HEK293 (cell line): ENCODE measurements around the gene HOXA10.
A peak's percentile ranks its signal among the peaks of the same experiment; 100 is the strongest.

Experiments
- CTCF ChIA-PET: fragments of 350-600 bp; formaldehyde crosslinking; extraction: SDS; loops from one replicate; lab custom pipeline; 2021; ENCODE audit warnings: antibody characterized with exemption; lab: Yijun Ruan, JAX
- POLR2A ChIA-PET: fragments of 300-600 bp; formaldehyde crosslinking; extraction: SDS; loops from one replicate; lab custom pipeline; 2020; ENCODE audit warnings: antibody characterized with exemption, inconsistent platforms; lab: Yijun Ruan, JAX
- H3K27ac ChIP-seq: fragments of 200-500 bp; sonication (Bioruptor generic); 2 replicates; pipeline ENCODE4 v1.5.1; 2014; ENCODE audit warnings: low read depth, low read length, control low read depth, inconsistent platforms; ENCODE audit errors: extremely low read depth
- H3K36me3 ChIP-seq, 2 experiments: fragments of 200-500 bp in 1 of 2; sonication (Bioruptor generic) in 1 of 2; 1 replicate in 1 of 2; 2 replicates in 1 of 2; pipeline ENCODE4 v1.5.1; 2014 to 2017; ENCODE audit warnings: inconsistent platforms in 2 of 2, low read length in 2 of 2; ENCODE audit not compliant: control insufficient read depth in 2 of 2, insufficient read depth in 1 of 2
- H3K4me1 ChIP-seq: fragments of 200-500 bp; sonication (Bioruptor generic); 2 replicates; pipeline ENCODE4 v1.5.1; 2014; ENCODE audit warnings: mild to moderate bottlenecking, low read length, inconsistent platforms; ENCODE audit not compliant: control insufficient read depth, insufficient read depth
- H3K4me3 ChIP-seq: 2 replicates; pipeline ENCODE4 v1.5.1; 2011; ENCODE audit warnings: low read depth, mild to moderate bottlenecking, control low read depth, low read length, moderate library complexity
- H3K9me3 ChIP-seq: fragments of 200-500 bp; sonication (Bioruptor generic); 2 replicates; pipeline ENCODE4 v1.5.1; 2014; ENCODE audit warnings: low read depth, low read length, inconsistent platforms; ENCODE audit not compliant: control insufficient read depth, insufficient read depth
- GLIS1 ChIP-seq: fragments of 450-650 bp; formaldehyde crosslinking; IDR thresholded peaks from 2 replicates; pipeline ENCODE4 v1.5.1; 2016; ENCODE audit warnings: missing biosample characterization, missing genetic modification characterization
- IKZF3 ChIP-seq: fragments of 450-650 bp; IDR thresholded peaks from 2 replicates; pipeline ENCODE4 v1.5.0; 2018; ENCODE audit warnings: missing biosample characterization, mild to moderate bottlenecking, missing genetic modification characterization, moderate library complexity
- PRDM1 ChIP-seq: fragments of 450-650 bp; formaldehyde crosslinking; IDR thresholded peaks from 2 replicates; pipeline ENCODE4; 2016; ENCODE audit warnings: missing biosample characterization, missing genetic modification characterization
- SALL2 ChIP-seq: fragments of 450-650 bp; formaldehyde crosslinking; IDR thresholded peaks from 2 replicates; pipeline ENCODE4 v1.5.0; 2017; ENCODE audit warnings: missing biosample characterization, mild to moderate bottlenecking, missing genetic modification characterization, borderline replicate concordance
- SETDB1 ChIP-seq: IDR thresholded peaks from one replicate; pipeline ENCODE4 v1.6.1; 2017; ENCODE audit warnings: mild to moderate bottlenecking, low read length, moderate library complexity, mixed read lengths; ENCODE audit not compliant: insufficient read length
- ZNF24 ChIP-seq: fragments of 450-650 bp; formaldehyde crosslinking; IDR thresholded peaks from 2 replicates; pipeline ENCODE4 v1.5.1; 2016; ENCODE audit warnings: missing biosample characterization, missing genetic modification characterization
- ZNF292 ChIP-seq: fragments of 450-650 bp; formaldehyde crosslinking; IDR thresholded peaks from 2 replicates; pipeline ENCODE4 v1.5.1; 2016; ENCODE audit warnings: low read depth, missing biosample characterization, missing genetic modification characterization, borderline replicate concordance
- ZNF341 ChIP-seq: fragments of 450-650 bp; formaldehyde crosslinking; IDR thresholded peaks from 2 replicates; pipeline ENCODE4; 2016; ENCODE audit warnings: low read depth, missing biosample characterization, missing genetic modification characterization
- ZNF366 ChIP-seq: fragments of 450-650 bp; formaldehyde crosslinking; conservative IDR thresholded peaks from 2 replicates; pipeline ENCODE4 v1.5.1; 2016; ENCODE audit warnings: missing biosample characterization, missing genetic modification characterization
- ZNF473 ChIP-seq: fragments of 450-650 bp; formaldehyde crosslinking; IDR thresholded peaks from 2 replicates; pipeline ENCODE4 v1.5.1; 2017; ENCODE audit warnings: missing biosample characterization, missing genetic modification characterization
- ZNF513 ChIP-seq: fragments of 450-650 bp; IDR thresholded peaks from 2 replicates; pipeline ENCODE4 v1.5.1; 2018; ENCODE audit warnings: missing biosample characterization, missing genetic modification characterization
- ZNF558 ChIP-seq: fragments of 450-650 bp; formaldehyde crosslinking; IDR thresholded peaks from 2 replicates; pipeline ENCODE4 v1.5.1; 2016; ENCODE audit warnings: missing biosample characterization, missing genetic modification characterization
- ZNF596 ChIP-seq: fragments of 450-650 bp; IDR thresholded peaks from 2 replicates; pipeline ENCODE4 v1.5.0; 2018; ENCODE audit warnings: missing biosample characterization, mild to moderate bottlenecking, missing genetic modification characterization, moderate library complexity
- ZNF621 ChIP-seq: fragments of 450-650 bp; formaldehyde crosslinking; IDR thresholded peaks from 2 replicates; pipeline ENCODE4 v1.5.1; 2017; ENCODE audit warnings: missing biosample characterization, missing genetic modification characterization
- ZNF624 ChIP-seq: fragments of 450-650 bp; formaldehyde crosslinking; IDR thresholded peaks from 2 replicates; pipeline ENCODE4 v1.5.1; 2017; ENCODE audit warnings: missing biosample characterization, missing genetic modification characterization
- ZNF654 ChIP-seq: fragments of 450-650 bp; formaldehyde crosslinking; IDR thresholded peaks from 2 replicates; pipeline ENCODE4 v1.5.1; 2016; ENCODE audit warnings: low read depth, missing biosample characterization, missing genetic modification characterization
- ZNF658 ChIP-seq: fragments of 450-650 bp; formaldehyde crosslinking; IDR thresholded peaks from 2 replicates; pipeline ENCODE4; 2016; ENCODE audit warnings: missing biosample characterization, missing genetic modification characterization
- ZNF747 ChIP-seq: fragments of 450-650 bp; formaldehyde crosslinking; IDR thresholded peaks from 2 replicates; pipeline ENCODE4 v1.5.1; 2016; ENCODE audit warnings: missing biosample characterization, missing genetic modification characterization
- ZNF776 ChIP-seq: fragments of 450-650 bp; formaldehyde crosslinking; IDR thresholded peaks from 2 replicates; pipeline ENCODE4 v1.5.0; 2017; ENCODE audit warnings: missing biosample characterization, missing genetic modification characterization, borderline replicate concordance
- ZNF830 ChIP-seq: fragments of 450-650 bp; IDR thresholded peaks from 2 replicates; pipeline ENCODE4 v1.5.0; 2018; ENCODE audit warnings: missing biosample characterization, missing genetic modification characterization, low read depth, mild to moderate bottlenecking, moderate library complexity
- ZNF843 ChIP-seq: fragments of 450-650 bp; formaldehyde crosslinking; IDR thresholded peaks from 2 replicates; pipeline ENCODE4 v1.5.1; 2016; ENCODE audit warnings: missing biosample characterization, missing genetic modification characterization
- TF ChIP-seq, protein P1 (sequence below): fragments of 450-650 bp; formaldehyde crosslinking; IDR thresholded peaks from 2 replicates; pipeline ENCODE4 v1.5.1; 2016; ENCODE audit warnings: missing biosample characterization, missing genetic modification characterization
- TF ChIP-seq, protein P2 (sequence below): fragments of 450-650 bp; formaldehyde crosslinking; IDR thresholded peaks from 2 replicates; pipeline ENCODE4 v1.5.1; 2016; ENCODE audit warnings: missing biosample characterization, missing genetic modification characterization

HOXA10 gene

GRCh38 chr7:27168265-27168947, 5.7 kb downstream of the HOXA10 start (continued):
- TF ChIP-seq PRDM1 (tag by site-specific recombination) (peak; percentile 86), ZNF624 (no peak), ZNF473 (tag by site-specific recombination) (no peak), ZNF747 (tag by site-specific recombination) (no peak), ZNF341 (peak; percentile 55; the same call in 1 of the 2 replicates), IKZF3 (no peak), ZNF658 (tag by site-specific recombination) (no peak)
- TF ChIP-seq, protein P1, sequence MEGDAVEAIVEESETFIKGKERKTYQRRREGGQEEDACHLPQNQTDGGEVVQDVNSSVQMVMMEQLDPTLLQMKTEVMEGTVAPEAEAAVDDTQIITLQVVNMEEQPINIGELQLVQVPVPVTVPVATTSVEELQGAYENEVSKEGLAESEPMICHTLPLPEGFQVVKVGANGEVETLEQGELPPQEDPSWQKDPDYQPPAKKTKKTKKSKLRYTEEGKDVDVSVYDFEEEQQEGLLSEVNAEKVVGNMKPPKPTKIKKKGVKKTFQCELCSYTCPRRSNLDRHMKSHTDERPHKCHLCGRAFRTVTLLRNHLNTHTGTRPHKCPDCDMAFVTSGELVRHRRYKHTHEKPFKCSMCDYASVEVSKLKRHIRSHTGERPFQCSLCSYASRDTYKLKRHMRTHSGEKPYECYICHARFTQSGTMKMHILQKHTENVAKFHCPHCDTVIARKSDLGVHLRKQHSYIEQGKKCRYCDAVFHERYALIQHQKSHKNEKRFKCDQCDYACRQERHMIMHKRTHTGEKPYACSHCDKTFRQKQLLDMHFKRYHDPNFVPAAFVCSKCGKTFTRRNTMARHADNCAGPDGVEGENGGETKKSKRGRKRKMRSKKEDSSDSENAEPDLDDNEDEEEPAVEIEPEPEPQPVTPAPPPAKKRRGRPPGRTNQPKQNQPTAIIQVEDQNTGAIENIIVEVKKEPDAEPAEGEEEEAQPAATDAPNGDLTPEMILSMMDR (tag by site-specific recombination) = peak; percentile 23; the same call in 1 of the 2 replicates
- TF ChIP-seq, protein P2, sequence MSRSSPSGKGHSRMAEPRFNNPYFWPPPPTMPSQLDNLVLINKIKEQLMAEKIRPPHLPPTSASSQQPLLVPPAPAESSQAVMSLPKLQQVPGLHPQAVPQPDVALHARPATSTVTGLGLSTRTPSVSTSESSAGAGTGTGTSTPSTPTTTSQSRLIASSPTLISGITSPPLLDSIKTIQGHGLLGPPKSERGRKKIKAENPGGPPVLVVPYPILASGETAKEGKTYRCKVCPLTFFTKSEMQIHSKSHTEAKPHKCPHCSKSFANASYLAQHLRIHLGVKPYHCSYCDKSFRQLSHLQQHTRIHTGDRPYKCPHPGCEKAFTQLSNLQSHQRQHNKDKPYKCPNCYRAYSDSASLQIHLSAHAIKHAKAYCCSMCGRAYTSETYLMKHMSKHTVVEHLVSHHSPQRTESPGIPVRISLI (tag by site-specific recombination) = peak; percentile 88; the same call in 1 of the 2 replicates

DNA sequence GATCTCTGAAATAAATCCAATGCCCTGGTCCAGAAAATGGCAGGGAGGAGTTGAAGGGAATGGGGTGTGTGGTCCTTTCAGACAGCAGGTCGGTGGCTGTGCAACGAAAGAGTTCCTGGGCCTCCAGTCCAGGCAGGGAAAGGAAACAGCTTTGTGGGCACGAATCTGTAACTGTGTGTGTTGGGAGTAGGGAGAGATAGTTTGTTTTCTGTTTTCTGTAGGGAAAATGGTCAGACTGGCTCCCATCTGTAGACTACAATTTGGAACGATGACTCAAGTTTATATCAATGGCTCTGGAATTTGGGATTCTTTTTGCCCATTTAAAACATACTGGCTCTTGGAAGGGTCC, 6.2 kb downstream of the HOXA10 start:
- H3K9me3 ChIP-seq = no peaks in the 10 kb centered on the region
- ChIA-PET CTCF (interaction anchor here (0.6 to 1.6 kb wide), 6 partner anchors 15 to 1312 kb away, joined by 3 to 5 read pairs (median 4); no protein-coding TSS in a partner anchor), POLR2A (interaction anchor here (1.4 to 11.2 kb wide), 8 partner anchors 11 to 1312 kb away, joined by 4 to 237 read pairs (median 18); partner anchors contain the start of genes CBX3, HOXA11, HOXA5 and HOXA7)
- peaks cover 20 to 46% of the 10 kb centered on the region in 2 experiments for H3K36me3 ChIP-seq
- peak overlapping the region; percentile 100 for H3K27ac ChIP-seq
- H3K4me1 ChIP-seq = peaks cover 7% of the 10 kb centered on the region; the same call in 1 of the 2 replicates
- H3K4me3 ChIP-seq = peak overlapping the region; percentile 76
- TF ChIP-seq ZNF24 (tag by site-specific recombination) (no peak), PRDM1 (tag by site-specific recombination) (peak; percentile 81), SALL2 (tag by site-specific recombination) (no peak)

DNA sequence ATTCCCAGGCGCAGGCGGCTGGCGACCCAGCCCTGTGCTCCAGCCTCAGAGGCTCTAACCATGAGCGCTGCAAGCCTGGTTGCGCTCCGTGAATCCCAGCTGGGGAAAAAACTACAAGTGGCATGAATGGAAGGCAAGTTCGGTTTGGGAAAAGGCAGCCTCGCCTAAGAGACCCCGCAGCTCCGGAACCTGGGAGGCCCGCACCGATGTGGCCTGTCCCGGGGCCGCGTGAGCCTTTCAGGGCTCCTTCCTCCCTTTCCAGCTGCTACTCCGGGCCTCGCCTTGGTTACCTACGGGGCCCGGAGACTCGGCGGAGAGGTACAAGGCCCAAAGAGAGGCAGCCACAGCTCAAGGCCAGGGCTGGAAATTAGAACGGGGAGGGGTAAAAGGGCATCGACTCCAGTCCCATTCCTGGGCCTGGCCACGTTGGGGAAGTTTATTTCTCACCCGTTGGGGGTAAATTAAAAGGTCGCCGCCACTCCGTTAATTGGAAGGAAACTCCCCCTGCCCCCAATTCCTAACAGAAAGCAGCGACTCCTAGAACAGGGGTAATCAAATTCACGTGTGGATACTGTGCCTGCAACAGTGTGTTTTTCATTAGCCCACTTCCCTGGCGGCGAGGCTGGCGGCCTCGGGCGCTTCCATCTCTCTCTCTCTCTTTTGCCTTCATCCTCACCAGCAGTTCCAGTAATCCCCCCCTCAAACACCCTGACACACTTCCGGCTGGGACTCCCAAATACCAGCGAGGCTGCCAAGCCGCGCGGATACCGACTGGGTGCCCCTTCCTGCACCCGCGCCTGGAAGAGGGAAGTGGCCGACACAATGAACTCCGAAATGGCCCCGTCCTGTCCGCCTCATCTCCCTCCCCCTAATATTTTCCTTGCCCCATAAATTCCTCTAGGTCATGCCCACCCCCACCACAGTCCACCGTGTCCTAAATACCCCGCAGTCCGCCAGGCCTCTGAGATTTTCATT, 7.3 kb downstream of the HOXA10 start:
- ChIA-PET CTCF (interaction anchor here (0.6 to 1.6 kb wide), 5 partner anchors 11 to 1311 kb away, joined by 3 to 5 read pairs (median 3); no protein-coding TSS in a partner anchor), POLR2A (interaction anchor here (0.5 to 2.5 kb wide), 11 partner anchors 8 to 1305 kb away, joined by 3 to 21 read pairs (median 6); partner anchors contain the start of genes HOXA11 and HOXA5)
- Histone ChIP-seq H3K9me3 (no peaks in the 10 kb centered on the region), H3K36me3 (peaks cover 27 to 49% of the 10 kb centered on the region in 2 experiments), H3K4me3 (peak overlapping the region; percentile 76), H3K27ac (peak overlapping the region; percentile 100), H3K4me1 (peaks cover 7% of the 10 kb centered on the region; the same call in 1 of the 2 replicates)
- TF ChIP-seq ZNF558 (tag by site-specific recombination) = no peak
- peak; percentile 98 for TF ChIP-seq ZNF341
- peak; percentile 52 for TF ChIP-seq ZNF596 (tag by site-specific recombination)
- TF ChIP-seq ZNF843 (tag by site-specific recombination) = no peak
- peak; percentile 63 for TF ChIP-seq ZNF513 (tag by site-specific recombination)
- TF ChIP-seq ZNF830 (tag by site-specific recombination) = no peak
- TF ChIP-seq ZNF776 (tag by site-specific recombination) = peak; percentile 98
- TF ChIP-seq ZNF654 (tag by site-specific recombination) = no peak
- no peak for TF ChIP-seq IKZF3
- no peak for TF ChIP-seq ZNF292
- peak; percentile 51; the same call in 1 of the 2 replicates for TF ChIP-seq ZNF366 (tag by site-specific recombination)
- no peak for TF ChIP-seq SETDB1
- TF ChIP-seq, protein P1 (tag by site-specific recombination) = no peak
- TF ChIP-seq GLIS1 (tag by site-specific recombination) = 0 out of 2 replicates have a peak, but pooled peaks have one; percentile 12
- no peak for TF ChIP-seq ZNF621 (tag by site-specific recombination)
